Esophagus muscularis mucosa (tissue), 3 donors: ENCODE measurements around the gene RAB15.

Experiments used
- CTCF ChIP-seq, 3 experiments: fragments of 200-600 bp in 2 of 3; fragments of 450-650 bp in 1 of 3; sonication (generic) in 2 of 3; IDR thresholded peaks; one replicate each; pipeline ENCODE4 v1.5.1; 2017 to 2019; ENCODE audit warnings: antibody characterized with exemption in 3 of 3, mild to moderate bottlenecking in 2 of 3, moderate library complexity in 1 of 3
- POLR2A ChIP-seq: fragments of 450-650 bp; IDR thresholded peaks from one replicate; pipeline ENCODE4 v1.6.1; 2017; ENCODE audit warnings: antibody characterized with exemption, moderate library complexity, mild to moderate bottlenecking, low read depth
- POLR2AphosphoS5 ChIP-seq, 2 donors: sonication (generic); formaldehyde crosslinking; IDR thresholded peaks; one replicate each; pipeline ENCODE4 v1.6.1; 2017; ENCODE audit warnings: antibody characterized with exemption in 2 of 2

GRCh38 chr14:64920465-64920864, 51.7 kb downstream of the RAB15 start:
- no peak for TF ChIP-seq CTCF (IDR thresholded peaks at IDR 0.05)
- TF ChIP-seq POLR2A: no peak
- no peak for TF ChIP-seq POLR2AphosphoS5 (IDR thresholded peaks at IDR 0.05)
